Fibroblast of lung (primary cell): Measurements from ENCODE around the gene CASP5.

Source experiments
- EZH2 ChIP-seq: IDR thresholded peaks from 2 replicates; pipeline ENCODE4 v1.5.1; 2012; ENCODE audit warnings: low read length, control low read depth, mild to moderate bottlenecking; ENCODE audit errors: missing control alignments
- TF ChIP-seq, protein P1 (sequence below), 2 donors: IDR thresholded peaks in 1 of 2; conservative IDR thresholded peaks in 1 of 2; 1 replicate in 1 of 2; 2 replicates in 1 of 2; pipeline ENCODE4 v1.5.1; 2011 to 2012; ENCODE audit warnings: low read length in 2 of 2, control low read depth in 1 of 2, inconsistent platforms in 1 of 2, low read depth in 1 of 2, mild to moderate bottlenecking in 1 of 2

- TF ChIP-seq, protein P1, sequence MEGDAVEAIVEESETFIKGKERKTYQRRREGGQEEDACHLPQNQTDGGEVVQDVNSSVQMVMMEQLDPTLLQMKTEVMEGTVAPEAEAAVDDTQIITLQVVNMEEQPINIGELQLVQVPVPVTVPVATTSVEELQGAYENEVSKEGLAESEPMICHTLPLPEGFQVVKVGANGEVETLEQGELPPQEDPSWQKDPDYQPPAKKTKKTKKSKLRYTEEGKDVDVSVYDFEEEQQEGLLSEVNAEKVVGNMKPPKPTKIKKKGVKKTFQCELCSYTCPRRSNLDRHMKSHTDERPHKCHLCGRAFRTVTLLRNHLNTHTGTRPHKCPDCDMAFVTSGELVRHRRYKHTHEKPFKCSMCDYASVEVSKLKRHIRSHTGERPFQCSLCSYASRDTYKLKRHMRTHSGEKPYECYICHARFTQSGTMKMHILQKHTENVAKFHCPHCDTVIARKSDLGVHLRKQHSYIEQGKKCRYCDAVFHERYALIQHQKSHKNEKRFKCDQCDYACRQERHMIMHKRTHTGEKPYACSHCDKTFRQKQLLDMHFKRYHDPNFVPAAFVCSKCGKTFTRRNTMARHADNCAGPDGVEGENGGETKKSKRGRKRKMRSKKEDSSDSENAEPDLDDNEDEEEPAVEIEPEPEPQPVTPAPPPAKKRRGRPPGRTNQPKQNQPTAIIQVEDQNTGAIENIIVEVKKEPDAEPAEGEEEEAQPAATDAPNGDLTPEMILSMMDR (conservative IDR thresholded peaks at IDR 0.05 in 1 of 2, IDR thresholded peaks at IDR 0.05 in 1 of 2; ENCODE audit: low read depth in 1 of 2, low read length in 2 of 2), result no peak
- TF ChIP-seq EZH2, result no peak
These were observed 28.0 kb downstream of the CASP5 start for GRCh38 chr11:104995001-104995408.
